CD4-positive, alpha-beta T cell treated with Interleukin-1 beta for 1 hour (primary cell): ENCODE data around the gene GLG1.
"Not testable (repeated sequence)": the region's sequence is repeated elsewhere in the genome, so short reads cannot be mapped to it uniquely, and the experiment has no call there.

Experiments used
- DNase-seq, 2 donors: peaks; one replicate each; pipeline ENCODE4 v3.0.0-alpha.2; 2020 to 2022

The GLG1 gene

GRCh38 chr16:74469946-74470478 is 136.9 kb downstream of the GLG1 start:
- no peak for DNase-seq

DNA sequence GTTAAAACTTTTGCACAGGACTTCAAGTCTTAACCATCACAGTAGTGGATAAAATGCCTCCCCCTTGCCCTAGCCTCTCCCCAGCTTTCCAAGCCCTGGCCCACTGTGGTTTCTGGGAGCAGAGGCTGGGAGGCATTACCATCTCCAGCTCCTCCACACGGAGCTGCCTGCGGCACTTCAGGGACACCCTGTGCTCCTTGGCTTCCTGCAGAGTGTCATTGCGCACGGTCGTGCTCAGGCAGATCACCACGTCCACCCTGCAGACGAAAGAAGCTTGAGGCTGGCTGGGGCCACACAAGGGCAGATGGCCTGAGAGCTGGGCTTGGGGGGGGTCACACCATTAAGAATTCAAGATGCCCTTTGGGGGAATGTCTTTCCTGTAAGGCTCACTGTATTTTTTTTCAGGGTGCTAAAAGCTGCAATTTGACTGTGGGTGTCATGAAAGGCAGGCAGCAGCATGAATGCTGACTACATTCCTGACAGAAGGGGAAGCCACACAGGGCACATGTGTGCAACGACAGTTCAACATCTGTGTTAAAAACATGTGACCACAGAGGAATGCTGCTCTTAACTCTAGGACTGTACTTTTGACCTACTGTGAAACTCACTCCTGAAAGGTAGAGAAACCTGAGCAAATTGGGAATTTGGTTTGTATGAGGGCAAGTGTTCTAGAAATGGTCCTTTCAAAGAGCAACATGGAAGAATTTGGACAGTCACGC is 137.9 kb downstream of the GLG1 start:
- DNase-seq = no peak

DNA sequence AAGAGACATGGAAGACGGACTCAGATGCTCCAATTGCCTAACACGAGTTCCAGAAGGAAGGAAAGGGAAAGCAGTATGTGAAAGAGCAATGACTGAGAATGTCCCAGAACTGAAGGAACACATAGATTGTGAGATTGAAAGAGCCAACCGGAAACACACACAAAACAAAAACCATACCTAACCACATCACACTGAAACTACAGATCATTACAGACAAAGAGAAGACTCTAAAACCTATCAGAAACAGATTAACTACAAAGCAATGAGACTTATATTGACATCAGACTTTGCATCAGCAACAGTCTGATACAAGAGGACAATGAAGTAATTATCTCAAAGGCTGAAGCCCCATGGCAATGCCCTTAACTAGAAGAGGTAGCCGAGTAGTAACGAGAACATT is 140.0 kb downstream of the GLG1 start:
- DNase-seq = no peak

- DNase-seq = no peak
Measured at GRCh38 chr16:74465851-74466685, 140.8 kb downstream of the GLG1 start.

DNA sequence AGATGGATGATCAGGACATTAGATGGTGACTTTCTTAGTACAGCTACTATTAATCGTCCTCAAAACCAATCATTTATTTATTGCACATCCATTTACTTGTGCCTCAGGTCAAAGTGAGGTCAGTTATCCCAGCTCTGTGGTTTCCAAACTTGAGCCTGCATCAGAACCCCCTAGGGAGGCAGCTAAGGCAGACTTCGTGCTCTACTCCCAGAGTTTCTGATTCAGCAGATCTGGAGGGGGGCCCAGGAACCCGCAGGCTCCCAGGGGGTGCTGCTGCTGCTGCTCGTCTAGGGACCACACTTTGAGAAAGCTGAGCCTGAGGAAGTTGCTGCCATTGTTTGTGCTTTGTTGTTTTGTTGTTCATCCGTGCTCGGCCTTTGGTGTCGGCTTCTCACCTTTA is 141.6 kb downstream of the GLG1 start:
- no peak for DNase-seq

DNA sequence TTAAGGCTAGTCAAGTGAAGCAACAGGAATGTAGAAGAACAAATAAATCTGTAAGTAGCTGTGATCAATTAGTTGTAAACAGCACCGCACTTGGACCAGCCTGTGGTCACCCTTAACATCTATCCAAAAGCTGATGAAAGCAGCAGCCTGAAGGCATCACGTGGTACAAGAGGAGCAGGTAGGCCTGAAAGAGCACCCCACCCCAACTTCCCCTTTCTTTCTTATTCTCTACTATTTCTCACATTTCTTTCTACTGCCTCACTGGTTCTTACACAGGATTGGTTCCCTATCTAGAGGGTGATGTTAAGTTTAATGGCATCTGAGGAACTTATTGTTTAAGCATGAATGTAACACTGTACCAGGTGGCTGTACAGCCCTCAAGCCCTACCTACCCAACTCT is 143.0 kb downstream of the GLG1 start:
- no peak for DNase-seq

- DNase-seq = no peak
Measured at GRCh38 chr16:74462361-74462760, 144.6 kb downstream of the GLG1 start.

DNA sequence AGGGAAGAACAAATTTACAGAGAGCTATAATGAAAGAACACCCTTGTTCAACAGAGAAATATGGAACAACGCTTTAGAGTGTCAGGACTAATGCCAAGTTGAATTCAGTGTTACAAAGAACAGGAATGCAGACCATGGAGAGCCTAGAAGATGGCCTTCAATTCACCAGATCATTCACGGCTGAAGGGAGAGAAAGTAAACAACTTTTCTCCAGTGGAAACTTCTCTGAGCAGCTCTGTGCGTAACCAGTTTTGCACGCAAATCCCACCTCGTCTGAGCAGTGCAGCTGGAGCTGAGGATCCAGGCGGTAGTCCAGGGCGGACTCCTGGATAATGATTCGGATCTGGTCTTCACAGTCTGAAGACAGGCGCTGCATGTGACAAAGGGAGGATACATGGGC is 145.1 kb downstream of the GLG1 start:
- no peak for DNase-seq

DNA sequence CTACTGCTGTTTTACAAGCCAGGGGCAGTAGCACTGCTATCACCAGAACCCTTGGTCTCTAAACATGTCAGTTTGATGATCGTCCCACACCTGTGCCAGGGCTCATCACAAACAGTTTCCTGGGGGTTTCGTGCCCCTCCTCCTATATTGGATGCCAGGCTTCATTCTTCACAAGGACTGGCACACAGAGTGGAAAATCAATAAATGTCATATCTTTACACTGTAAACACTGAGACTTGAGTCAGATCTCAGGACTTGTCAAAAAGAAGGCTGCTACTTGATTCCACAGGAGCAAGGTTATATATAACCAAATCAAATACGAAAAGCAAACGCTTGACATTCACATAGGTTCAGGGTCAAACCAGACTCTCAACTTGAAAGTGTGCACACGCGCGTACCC is 146.4 kb downstream of the GLG1 start:
- no peak for DNase-seq

GRCh38 chr16:74456290-74456625 is 150.7 kb downstream of the GLG1 start:
- DNase-seq = no peak

DNA sequence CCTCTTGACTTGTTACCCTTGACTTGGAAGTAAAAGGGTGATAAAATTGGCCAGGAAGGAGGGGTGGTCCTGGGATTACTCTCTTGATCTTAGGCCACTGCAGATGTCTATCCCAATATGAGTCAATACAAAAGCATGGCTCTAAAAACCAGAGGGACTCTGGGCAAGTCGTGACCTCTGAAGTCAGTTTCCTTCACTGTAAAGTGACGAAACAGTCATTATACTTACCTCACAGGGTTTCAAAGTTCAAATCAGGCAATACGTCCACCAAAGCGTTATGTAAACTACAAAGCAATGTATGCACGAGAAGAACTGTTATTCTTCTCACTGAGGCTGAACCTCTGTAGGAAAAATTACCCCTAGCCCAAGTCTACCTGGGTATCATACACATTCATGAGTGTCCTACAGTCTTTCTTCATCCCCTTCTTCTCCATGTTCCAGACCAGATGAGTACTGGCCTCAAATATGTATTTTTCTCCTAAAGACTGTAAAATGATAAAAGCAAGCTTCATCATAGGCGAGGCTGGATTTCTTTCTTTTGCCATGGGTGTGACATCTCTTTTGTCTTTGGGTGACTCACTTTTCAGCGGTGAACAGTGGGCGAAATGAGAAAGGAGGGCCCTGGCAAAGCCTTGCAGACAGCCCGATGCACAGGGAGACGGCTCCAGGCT is 151.2 kb downstream of the GLG1 start:
- no peak for DNase-seq

- DNase-seq = no peak
Measured at GRCh38 chr16:74455213-74455612, 151.7 kb downstream of the GLG1 start.

DNA sequence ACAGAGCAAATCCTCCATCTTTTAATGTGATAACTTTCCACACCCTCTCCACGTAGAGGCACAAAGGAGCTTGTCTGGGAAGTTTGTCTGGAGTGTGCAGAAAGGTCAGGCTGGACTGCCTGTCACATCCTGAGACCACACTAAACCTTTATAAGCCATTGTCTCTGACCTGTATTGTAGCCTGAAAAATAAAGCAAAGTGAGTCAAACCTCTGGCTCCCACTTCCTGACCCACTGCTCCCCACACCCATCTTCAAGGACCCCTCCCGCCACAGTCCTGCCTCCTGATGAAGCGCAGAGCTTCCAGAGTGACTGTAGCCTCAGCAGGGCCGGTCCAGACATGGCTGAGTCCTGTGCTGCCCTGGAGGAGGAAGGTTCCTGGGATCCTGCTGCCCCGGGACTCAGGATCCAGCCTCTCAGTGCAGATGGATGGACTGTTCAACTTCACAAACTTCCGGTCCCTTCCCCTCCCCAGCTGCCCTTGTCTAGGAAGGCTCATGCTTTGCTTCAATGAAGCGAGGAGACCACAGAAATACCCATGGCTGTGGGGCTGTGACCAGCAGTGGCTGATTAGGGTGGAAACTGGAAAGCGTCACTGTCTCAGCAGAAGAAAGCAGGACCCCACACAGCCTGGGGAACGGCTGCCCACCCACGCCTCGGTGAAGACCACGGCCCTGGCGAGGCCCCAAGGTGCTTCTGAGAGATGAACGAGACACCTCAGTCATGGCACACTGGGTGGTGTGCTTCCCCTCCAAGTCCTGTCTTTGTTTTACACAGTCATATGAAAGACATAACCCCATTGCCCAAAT is 154.8 kb downstream of the GLG1 start:
- no peak for DNase-seq

DNA sequence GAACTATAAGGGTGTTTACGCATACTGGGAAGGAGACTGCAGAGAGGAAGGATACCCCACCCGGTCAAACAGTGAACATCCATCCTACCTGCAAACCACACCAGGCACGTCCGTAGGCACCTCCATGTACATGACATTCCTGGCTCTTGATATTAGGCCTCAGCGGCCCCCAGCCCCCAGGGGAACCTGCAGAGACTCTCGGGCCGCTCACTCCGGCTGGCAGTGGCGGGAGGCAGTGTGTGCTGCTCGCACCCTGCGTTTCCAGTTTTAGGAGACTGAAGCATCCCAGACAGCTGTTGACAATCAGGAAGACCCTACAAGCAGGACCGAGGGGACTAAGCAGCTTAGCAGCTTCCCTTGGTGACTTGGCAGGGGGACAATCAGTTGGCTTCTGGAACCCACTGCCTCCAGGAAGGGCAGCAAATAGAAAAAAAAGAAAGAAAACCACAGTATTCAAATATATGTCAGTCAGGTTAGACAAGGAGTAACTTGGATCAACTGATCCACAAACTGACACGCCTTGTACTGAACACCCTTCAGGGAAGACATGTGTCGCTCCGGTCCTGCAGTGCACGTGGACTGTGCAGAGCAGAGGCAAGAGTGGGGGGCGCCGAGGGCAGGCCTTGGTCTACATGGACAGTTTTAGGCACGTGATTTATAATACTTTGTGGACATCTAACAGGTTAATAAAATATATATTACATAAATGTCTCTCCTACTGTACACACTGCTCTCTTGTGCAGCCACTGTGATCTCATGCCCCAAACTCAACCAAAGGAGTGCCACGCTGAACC is 155.8 kb downstream of the GLG1 start:
- no peak for DNase-seq

DNA sequence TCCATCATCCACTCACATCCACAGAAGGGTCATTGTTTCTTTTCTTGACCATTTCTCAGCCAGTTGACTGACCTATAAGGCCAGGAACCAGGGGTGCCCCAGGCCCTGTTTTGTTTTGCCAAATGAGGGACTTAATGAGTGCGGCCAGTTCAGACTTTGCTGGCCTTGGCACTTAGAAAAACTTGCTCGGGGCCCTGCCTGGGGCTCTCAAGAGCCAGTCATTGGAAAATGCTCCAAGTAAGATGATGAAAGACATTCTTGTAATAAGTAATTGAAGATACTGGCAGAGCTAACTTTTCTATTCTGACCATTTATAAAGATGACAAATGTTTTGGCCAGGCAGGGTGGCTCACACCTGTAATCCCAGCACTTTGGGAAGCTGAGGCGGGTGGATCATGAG is 156.7 kb downstream of the GLG1 start:
- DNase-seq = no peak

DNA sequence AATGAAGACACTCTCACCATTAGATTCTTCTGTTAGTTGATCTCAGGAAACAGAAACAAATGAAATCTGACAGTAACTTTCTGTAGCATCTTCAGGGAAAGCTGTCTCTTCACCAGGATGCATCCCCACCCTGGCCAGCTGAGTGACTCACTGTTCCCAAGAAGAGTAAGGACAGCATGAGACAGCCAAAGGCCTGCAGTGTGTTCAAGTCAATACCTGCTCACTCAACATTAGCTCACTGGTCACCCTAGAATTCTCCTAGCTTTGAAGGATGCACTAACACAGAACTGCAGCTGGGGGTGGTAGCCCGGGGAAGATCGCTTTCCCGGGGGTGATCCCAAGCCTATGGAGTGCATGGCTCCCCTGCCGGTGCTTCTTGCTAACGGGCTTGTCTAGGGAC is 157.4 kb downstream of the GLG1 start:
- no peak for DNase-seq

DNA sequence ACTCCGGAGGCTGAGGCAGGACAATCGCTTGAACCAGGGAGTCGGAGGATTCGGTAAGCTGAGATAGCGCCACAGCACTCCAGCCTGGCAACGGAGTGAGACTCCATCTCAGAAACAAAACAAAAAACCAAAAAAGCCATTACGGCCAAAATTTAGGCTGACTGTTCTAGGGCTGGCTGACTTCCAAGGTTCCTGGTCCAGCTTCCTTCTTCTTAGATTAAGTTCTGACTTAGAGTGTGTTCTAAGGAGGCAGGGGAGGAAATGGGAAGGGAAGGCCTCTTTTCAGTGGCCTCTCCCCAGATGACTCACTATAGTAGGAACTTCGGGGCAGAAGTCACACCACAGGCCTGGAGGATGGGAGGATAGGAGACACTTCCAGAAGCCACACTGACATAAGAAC is 157.9 kb downstream of the GLG1 start:
- DNase-seq = no peak

DNA sequence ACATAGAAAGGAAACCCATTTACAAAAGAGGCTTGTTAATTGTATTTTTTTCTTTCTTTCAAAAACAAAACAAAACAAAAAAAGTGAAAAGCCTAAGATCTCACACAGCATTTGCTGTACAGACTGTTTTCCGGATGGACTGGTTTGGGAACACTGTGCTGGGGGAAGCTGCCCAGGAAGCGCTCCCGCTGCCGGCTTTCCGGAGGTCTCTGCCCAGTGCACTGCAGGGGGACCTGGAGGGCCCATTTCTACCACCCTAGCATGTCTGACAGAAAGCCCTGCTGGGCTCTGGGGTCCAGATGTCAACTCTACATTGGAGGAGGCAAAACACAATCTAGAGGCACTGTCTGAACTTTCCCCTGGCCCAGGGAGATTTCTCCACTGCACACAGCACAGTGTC is 159.3 kb downstream of the GLG1 start:
- DNase-seq = no peak

DNA sequence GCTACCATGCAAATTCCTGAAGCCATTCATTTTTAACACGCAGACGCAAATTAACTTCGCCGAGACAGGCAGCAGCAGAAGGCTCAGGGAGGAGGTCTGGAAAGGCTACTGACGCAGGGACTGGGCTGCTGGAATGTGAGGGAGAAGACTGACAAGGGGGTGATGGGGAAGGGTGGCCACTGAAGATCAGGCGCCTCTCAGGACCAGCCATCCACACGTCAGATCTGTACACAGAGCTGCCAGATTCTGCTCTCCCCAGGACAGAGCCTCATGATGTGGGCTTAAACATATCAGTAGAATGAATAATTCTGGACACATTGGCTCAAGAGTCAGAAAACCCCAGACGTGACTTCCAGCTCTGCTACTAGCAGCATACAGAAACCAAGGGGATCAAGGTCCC is 160.0 kb downstream of the GLG1 start:
- no peak for DNase-seq

- DNase-seq = not testable (repeated sequence)
Measured at GRCh38 chr16:74443624-74444346, 163.1 kb downstream of the GLG1 start.

DNA sequence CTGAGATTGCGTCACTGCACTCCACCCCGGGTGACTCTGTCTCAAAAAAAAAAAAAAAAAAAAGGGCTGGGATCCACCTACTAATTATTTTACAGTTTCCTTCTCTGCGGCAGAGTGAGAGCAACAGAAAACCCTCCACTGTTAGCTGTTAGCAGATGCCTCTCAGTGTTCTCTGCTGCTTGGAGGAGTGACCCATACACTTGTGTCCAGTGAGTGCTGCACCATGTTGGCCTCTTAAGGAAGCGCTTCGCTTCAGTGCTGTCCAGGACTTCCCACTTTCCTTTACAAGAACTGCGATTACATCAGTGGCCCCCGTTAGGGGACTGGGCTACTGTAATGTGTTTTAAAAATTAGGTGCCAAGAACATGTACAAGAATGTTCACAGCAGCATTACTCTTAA is 167.2 kb downstream of the GLG1 start:
- no peak for DNase-seq
